GM19043 (cell line): Measurements from ENCODE around the gene SYT1.

Experiments
- ATAC-seq: cut with Tn5 transposase; IDR thresholded peaks from one replicate; pipeline ENCODE4 v1.9.1; 2021; ENCODE audit warnings: low read depth; ENCODE audit not compliant: unreplicated experiment

The SYT1 gene

DNA sequence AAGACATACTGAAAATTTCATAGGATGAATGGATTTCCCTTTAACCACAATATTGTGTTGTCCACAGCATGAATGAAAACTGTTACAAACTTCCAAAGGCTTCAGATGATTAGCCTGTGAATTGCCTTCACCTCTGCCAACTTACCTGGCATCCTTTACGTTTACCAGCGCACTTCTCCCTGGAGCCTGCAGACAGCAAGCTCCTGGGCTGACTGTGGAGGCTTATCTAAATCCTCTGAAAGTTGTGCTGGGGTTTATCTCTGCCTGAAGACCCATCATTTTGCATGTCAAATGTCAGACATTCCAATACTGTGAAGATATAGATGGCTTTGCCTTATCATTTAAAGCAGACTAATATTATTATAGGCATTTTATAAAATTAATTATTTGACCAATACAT, 403.0 kb downstream of the SYT1 start:
- ATAC-seq = no peak

DNA sequence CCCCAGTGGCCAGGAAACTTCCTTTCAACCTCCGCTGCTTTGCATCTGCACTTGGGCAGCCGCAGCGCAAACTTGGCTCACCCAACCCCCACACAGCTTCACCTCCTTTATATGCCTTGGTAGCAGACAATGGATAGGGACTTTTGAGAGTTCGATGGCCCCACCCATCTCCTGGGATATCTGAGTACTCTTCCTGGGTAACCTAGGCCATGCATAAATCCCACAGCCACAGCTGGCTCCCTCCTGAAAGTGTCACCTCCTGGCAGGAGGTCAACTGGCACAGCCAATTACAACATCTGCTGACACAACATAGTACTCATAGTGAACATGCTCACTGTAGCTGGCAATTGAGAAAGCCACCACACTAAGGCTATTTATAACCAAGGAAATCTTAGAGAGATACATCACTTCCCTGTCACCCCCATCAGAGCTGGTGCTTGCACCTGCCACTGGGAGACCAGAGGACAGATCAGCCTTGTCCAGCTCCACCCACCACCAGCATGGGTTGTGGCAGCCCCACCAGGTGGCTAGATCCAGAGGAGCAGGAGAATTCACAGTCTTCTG, 410.0 kb downstream of the SYT1 start:
- ATAC-seq = no peak

DNA sequence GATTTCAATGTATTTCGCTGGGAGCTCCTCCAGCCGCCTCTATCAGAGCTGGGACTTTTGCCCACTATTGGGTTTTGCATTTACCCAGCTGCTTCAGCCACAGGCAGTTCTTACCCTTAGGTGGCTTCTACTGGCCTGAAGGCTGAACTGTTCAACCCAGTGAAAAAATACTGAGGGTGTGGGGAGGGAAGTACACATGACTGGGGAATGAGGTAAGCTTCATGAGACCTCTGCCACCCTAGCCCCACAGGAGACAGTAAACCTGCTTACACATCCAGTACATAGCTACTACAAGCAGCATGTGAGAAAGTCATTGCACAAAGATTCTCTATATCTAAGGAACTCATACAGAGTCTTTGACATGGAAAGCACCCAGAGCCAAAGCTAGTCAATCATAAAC, 411.1 kb downstream of the SYT1 start:
- ATAC-seq = no peak

DNA sequence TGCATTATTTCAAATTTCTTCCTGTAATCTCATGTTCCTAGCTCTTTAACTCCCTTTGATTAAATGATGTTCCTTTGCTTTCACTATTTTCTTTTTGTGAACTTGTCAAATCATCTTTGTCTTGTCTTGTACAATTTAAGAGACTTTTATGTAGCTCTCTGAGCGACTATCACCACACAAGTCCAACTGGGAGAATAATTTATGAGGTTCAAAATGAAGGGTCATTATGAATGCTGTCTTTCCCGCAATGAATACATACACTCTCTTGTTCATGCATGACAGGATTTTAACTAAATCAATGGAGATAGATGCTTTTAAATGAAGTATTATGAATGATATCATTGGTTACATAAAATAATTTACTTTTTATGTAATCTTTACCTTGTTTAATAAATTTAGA, 418.8 kb downstream of the SYT1 start:
- no peak for ATAC-seq

DNA sequence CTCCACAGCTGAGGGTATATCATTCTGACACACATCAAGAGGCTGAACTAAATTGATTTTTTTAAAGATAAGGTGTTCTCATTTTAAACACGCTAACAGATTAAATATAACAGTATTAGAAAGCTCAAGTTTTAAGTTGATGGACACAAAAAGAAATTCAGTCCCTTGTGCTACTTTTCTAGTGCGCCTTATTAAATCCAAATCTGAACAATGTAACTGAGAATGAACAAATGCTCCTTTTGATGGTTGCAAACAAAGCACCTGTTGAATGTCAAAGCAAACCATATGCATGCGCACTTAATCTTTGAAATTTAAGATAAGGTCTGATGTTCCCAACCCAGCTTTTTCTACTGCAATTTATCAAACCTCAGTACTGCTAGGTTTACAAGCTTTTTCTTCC, 424.3 kb downstream of the SYT1 start:
- no peak for ATAC-seq

DNA sequence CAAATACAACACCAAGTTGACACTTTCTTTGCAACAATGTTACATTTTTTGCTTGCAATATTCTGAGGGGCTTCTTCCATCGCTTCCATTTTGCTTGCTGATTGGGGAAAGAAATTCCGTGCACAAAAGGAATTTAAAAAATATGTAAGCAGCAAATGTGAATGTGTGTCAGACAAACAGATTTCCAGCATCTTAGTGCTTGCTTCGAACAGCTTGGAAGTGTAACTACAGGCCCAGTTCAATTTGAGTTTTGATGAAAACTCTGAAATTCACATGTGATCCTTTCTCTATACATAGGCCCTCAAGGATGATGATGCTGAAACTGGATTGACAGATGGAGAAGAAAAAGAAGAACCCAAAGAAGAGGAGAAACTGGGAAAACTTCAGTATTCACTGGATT, 427.1 kb downstream of the SYT1 start:
- no peak for ATAC-seq

DNA sequence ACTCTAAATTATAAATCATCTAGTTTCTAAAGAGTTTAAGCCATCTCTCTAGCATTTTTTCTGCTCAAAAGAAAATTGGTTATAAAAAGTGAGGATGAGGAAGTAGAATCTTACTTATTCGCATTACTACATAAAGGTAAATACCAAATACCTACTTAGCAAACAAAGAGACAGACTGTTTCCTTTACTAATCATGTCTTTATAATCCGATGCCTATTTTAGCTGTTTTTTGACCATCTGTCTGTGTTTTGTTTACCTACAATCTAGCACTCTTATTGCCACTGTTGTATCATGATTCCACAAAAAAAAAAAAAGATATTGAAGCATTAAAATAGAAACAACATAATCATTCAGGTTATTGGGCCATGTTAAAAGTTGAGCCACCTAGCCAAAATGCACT, 430.0 kb downstream of the SYT1 start:
- ATAC-seq = no peak

DNA sequence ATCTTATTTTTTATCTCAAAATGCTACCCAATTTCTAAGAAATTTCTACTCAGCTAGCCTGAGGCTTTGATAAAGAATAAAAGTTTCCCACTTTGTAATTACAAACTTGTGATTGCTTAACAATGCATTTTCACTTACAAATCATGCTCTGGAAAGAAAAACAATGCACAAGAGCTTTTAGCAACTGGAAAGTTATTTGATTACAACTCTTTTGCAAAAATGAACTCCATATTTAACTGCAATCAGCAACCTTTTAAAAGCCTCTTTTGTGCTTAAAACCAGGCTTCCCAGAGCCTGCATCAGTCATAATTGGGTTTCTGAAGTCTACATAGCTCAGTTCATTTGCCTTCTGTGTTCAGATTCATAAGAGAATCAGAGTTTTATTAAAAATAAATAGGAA, 431.0 kb downstream of the SYT1 start:
- ATAC-seq = no peak

DNA sequence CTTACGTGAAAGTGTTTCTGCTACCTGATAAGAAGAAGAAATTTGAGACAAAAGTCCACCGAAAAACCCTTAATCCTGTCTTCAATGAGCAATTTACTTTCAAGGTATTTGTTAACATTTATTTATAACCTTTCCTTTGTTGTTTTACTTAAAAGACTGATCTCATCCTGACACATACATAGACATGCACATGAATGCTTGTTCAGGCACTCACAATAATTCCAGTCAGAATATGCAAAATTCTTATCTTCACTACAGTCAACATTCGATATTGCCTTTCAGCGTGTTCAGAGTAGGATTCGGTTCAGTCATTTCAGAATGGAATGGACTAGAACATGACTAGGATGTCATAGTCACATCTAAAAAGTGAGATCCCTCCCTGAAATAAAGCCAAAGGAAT, 431.6 kb downstream of the SYT1 start:
- no peak for ATAC-seq

DNA sequence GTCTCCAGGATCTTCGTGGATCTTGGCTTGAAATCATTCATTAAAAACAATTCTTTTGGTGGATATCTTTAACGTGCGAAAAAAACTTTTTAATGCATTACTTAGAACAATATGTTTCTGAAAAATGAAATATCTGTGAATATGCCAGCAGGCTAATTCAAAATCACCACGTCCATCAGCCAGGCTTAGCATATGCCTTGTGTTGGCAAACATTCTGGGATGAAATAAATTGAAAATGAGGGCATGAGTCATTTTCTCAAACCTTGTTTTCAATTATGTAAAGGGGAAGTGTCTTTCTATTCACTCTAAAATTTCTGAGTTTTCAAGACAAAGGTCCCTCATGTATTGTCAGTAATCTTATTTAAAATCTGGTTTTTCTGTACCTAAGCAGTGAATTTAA, 432.3 kb downstream of the SYT1 start:
- no peak for ATAC-seq

DNA sequence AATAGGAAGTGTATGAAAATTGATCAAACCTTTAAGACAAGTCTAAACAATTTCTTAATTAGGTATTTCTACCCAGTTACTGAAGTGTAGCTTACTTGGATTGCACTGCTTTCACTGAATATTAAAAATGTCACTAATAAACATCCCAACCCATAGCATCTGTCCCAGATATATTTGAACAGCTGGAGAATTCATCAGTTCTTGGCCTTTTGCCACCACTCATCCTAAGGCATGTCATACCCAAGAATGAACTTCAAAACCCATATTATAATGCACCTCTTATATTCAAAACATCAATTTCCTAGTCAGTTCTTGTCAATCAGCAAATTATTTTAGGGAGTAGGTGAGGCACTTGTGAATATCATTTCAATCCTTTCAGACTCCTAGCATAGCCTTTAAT, 433.9 kb downstream of the SYT1 start:
- ATAC-seq = no peak

DNA sequence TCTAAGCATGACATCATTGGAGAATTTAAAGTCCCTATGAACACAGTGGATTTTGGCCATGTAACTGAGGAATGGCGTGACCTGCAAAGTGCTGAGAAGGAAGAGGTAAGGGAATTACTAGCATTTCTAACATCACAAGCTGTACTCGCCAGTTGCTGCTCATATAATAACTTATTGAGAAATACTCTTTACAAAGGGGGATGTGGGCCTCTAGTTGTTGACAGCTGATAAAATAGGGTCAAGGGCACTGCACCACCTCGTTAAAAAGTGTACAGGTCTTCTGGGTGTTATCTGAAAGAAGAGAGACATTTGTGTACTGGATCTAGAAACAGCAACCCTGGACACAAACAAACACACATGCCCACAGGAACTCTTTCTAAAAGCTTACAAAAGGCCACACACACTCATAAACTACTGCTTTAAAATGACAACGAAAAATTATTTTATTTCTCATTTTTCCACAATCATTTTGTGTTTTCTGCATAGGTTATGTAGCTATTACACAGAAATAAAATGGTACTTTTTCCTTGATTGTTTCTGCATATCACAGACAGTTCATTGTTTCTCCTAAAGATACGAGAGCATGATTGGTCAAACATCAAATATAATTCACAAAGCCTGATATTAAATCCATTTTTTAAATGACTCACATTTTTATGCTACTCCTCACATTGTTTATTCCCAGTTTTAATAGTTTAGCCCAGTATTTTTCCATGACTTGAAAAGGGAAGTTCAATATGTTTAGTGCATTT, 435.0 kb downstream of the SYT1 start:
- ATAC-seq = no peak

DNA sequence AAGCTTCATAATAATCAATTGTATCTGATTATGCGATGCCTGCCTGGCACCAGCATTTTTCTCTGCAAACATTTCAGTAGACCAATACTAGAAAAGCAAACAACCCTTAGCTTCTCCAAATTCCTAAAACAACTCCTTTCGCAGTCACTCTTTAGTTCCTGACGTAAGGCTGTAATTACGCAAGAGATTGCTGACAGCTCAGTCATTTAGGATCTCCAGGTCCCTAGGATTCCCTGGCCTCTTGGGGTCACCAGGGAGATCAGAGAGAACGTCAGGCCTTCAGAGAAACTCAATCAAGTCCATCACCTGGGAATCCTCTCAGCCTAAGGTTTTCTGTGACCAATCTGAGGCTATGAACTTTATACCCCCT, 435.6 kb downstream of the SYT1 start:
- ATAC-seq = no peak

DNA sequence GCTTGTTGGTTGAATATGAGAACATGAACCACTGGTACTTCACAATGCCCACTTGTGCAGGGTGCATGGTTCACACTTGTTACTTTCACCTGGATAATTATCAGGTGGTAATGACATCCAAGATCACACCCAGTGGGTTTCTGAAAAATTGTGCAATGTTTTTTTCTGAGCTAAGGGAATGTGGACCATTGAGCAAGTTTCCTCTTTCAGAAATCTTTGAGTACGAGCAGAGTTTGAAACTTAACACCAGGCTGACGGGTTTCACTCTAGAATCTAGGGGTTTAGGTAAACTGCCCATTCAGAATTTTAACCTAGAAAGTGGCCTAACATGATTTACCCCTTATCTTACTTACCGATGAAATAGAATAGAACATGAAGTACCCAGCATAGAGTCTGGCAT, 436.6 kb downstream of the SYT1 start:
- ATAC-seq = no peak

DNA sequence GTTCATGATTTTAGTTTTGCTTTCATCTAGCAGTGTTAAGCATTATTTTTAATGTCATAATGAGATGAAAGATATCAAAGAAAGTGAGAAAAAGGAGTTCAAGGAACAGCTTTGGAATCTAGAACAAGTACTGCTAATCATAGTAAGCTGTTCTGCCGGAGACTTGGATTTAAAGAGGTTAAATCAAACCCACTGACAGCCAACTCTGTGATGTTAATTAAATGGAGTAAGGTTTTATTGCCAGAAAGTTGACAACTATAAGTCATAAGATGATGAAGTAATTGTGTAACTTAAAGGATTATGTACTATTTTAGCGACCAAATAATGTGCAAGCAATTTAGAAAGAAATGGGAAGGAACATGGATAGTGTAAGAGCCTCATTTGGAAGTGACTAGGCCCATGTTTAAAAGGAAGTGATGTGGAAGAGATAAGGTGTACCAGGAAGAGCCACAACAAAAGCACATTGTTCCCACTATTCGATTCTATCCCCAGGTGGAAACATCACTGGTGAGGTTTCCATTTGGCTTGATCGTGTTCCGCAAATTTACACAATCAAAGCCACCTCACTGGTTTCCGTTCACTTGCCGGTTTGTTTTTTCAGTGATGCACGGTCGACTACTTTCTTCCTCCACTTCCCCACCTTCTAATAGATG, 437.7 kb downstream of the SYT1 start:
- ATAC-seq = no peak

DNA sequence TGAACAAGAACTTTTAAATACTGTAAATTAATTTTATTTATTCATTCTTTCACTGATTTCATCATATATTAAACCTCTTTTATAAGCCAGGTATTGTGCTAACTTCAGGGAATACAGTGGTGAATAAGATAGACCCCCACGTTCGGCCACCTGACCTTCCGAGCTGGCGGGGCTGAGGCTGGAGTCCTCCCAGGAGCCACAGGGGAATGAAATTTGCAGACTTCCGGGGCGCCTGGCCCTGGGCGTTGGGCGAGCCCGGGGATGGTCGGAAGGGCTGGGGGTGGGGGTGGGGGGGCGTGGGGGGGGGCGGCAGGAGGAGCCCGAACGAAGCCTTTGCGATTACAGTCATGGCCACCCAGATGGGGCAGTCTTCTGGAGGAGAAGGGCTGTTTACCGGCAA, 442.8 kb downstream of the SYT1 start:
- ATAC-seq = no peak

DNA sequence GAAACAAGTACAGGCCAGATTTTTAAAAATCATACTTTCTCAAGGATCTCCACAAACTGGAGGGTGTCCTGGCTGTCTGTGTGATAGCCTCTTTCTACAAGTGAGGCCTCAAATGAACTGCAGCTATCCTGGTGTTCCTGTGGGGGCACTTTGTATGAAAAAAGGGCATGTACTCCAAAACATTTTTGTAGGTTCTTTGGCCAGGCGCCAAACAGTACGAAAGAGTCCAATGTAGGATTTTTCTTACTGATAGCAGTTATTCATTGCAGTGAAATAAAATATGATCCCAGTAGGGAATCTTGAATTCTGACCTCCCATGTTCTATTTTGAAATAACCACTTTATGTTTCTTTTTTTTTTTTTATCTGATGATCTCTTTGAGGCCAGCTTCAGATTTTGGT, 444.5 kb downstream of the SYT1 start:
- ATAC-seq = no peak

DNA sequence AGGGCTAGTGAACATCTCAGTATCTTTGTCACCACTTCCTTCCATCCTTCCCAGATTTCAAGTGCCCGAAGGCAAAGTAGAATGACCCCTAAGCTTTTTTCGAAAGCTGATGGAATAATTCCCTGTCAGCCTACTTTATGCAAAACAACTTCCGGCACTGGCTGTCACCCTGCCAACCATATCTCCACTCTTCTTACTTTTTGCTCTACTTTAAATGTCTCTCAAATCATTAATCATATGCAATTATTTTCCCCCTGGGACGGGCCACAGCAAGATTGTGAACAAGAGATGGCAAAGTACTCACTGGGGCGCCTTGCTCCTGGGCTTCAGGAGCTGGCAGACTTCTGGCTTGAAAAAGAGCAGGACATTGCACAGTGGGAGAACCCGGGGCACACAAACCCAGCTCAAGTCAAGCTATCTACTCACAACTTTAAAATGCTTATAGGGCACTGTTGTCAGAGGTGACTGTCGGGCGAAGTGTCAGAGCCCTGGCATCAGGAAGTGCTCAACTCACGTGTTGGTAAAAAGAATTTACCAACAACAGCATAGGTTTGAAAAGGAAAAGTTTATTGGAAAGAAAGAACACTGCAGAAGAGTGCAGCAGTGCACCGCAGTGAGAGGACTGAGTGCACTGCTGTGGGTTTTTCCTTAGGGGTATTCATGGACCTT, 452.7 kb downstream of the SYT1 start:
- no peak for ATAC-seq

DNA sequence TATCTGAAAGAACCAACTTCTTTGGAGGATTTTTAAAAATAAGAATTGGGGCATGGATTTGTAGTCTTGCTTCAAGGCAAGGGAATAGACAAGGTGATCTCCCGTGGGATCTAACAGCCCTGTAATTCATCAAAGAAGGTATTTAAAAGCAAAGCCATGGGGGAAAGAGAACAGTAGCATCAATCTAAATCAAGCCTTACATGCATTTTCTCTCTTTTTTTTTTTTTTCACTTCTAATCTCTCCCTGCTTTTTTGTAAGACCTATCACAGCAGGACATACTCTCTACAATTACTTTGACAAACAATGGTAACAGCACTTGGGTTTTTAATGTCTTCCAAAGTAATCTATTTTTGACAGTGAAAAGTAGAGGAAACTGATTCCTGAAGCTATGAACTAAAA, 458.3 kb downstream of the SYT1 start:
- no peak for ATAC-seq

DNA sequence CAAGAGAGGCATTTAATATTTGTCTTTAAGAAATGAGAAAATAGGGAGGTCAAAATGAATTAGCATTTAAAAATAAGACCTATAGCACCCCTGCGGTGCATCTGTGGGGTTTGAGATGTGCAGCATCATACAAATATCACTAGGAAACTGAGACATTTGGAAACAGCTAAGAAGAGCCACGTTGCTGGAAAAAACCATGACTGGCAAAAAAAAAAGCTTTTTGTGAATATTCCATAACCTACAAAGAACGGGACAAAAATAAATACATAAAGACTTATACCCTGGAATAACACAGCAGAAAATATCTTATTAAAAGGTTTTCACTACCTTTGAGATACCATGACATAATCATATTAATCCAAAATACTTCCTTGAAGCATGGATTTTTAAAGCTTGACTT, 460.0 kb downstream of the SYT1 start:
- no peak for ATAC-seq

DNA sequence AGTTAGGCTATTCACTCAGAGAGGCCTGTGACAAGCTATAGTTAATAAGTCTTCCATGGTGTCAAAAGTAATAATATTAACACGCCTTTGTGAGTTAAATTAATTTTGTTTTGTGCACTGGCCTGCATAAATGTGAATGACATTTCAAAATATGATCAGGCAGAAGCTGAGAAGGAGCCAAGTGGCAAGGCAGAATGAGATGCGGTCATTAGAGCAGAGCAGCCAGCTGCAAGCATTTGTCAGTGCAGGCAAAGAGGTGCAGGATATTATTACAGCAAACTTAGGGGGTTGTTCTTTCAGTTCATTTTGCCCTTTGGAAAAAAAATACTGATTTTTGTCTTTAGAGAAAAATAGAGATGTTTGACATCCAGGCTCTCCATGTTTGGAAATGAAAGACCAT, 461.6 kb downstream of the SYT1 start:
- ATAC-seq = no peak

DNA sequence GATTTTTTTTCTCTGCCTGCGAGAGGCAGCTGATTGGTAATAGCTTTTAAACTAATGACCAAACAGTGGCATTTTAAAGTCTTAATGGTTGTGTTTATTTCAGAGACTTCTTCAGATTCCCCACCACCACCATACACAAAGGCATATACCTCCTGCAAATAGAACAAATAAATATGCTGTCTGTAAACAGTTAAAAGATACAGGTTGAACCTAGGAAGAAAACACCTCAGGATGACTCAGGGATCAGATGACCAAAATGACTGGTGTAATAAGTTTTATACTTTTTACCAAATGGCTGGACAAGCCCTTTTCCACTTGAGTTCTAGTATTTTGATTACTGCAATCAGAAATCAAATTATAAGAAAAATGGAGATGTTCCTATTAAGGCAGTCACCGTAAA, 462.1 kb downstream of the SYT1 start:
- no peak for ATAC-seq
